ENCODE data around the gene NPAS2.

GRCh38 chr2:100832885-100833284 is 12.9 kb downstream of the NPAS2 start:
- TF ChIP-seq POLR2AphosphoS5 (IDR thresholded peaks at IDR 0.05) = peak; percentile 65
- TF ChIP-seq, protein P1, sequence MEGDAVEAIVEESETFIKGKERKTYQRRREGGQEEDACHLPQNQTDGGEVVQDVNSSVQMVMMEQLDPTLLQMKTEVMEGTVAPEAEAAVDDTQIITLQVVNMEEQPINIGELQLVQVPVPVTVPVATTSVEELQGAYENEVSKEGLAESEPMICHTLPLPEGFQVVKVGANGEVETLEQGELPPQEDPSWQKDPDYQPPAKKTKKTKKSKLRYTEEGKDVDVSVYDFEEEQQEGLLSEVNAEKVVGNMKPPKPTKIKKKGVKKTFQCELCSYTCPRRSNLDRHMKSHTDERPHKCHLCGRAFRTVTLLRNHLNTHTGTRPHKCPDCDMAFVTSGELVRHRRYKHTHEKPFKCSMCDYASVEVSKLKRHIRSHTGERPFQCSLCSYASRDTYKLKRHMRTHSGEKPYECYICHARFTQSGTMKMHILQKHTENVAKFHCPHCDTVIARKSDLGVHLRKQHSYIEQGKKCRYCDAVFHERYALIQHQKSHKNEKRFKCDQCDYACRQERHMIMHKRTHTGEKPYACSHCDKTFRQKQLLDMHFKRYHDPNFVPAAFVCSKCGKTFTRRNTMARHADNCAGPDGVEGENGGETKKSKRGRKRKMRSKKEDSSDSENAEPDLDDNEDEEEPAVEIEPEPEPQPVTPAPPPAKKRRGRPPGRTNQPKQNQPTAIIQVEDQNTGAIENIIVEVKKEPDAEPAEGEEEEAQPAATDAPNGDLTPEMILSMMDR (IDR thresholded peaks at IDR 0.05) = no peak
- no peak for TF ChIP-seq POLR2A (IDR thresholded peaks at IDR 0.05)
